Cardiac muscle cell (in vitro differentiated cells and primary cell): ENCODE results near the gene MPDZ. TPM values are rescaled to one million over a fixed set of nuclear protein-coding genes. Genes with fewer than 3 reads are reported as not detected.

Experiments
- DNase-seq, 2 donors: peaks; one replicate each; pipeline versions ENCODE4 v3.0.0 to v3.0.0-alpha.2; 2010 to 2017; ENCODE audit warnings: low read depth in 1 of 2, low spot score in 1 of 2
- H3K27ac ChIP-seq: fragments of 200-600 bp; sonication (generic); 2 replicates; pipeline ENCODE4 v1.5.1; 2016
- H3K27me3 ChIP-seq: fragments of 200-600 bp; sonication (generic); 2 replicates; pipeline ENCODE4 v1.6.0; 2016; ENCODE audit warnings: control low read depth
- H3K36me3 ChIP-seq: fragments of 200-600 bp; sonication (generic); 2 replicates; pipeline ENCODE4 v1.5.1; 2016; ENCODE audit warnings: control low read depth
- H3K4me1 ChIP-seq: fragments of 200-600 bp; sonication (generic); 2 replicates; pipeline ENCODE4 v1.8.1; 2017; ENCODE audit warnings: low read depth, mild to moderate bottlenecking, mixed run types
- H3K4me3 ChIP-seq: fragments of 200-600 bp; sonication (generic); 2 replicates; pipeline ENCODE4 v1.5.1; 2016; ENCODE audit warnings: mild to moderate bottlenecking
- H3K9me3 ChIP-seq: fragments of 200-600 bp; sonication (generic); 2 replicates; pipeline ENCODE4 v1.5.1; 2017; ENCODE audit warnings: low read depth, mild to moderate bottlenecking, control low read depth
- polyA plus RNA-seq: library from polyadenylated mRNA; unstranded; fragments of >200 nt; fragmentation: Nextera tagmentation; extraction: Ambion mirVana; gene quantifications from 2 replicates; pipeline ENCODE4 v1.2.1, GENCODE V29; 2016
- total RNA-seq: library from RNA; depleted of rRNA; stranded (reverse); fragments of >200 nt; gene quantifications from 2 replicates; pipeline ENCODE4 v1.2.3, GENCODE V29; 2016
- TF ChIP-seq, protein P1 (sequence below): IDR thresholded peaks from 2 replicates; pipeline ENCODE4 v1.5.1; 2012; ENCODE audit warnings: low read depth, mild to moderate bottlenecking, low read length

MPDZ gene
- total and polyA plus RNA-seq, 2 experiments from 2014 or later: 31.3 to 83.1 TPM

DNA sequence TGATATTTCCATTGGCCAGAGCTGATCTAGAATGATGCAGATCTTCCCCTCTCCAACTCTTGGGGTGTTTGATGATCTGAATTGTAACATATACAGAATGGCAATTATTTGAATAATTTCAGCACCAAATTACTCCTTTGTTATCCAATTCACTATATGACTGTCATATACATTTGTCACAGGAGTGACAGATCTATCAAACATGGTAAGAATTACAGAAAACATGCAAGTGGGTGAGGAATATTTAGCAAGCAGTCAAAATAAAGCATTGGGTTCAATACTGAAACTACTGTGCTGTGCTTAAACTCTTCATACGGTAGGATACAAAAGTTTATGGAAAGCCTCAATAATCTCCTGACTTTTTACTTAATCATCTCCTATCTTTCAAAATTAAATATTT is 8.8 kb downstream of the MPDZ start:
- TF ChIP-seq, protein P1, sequence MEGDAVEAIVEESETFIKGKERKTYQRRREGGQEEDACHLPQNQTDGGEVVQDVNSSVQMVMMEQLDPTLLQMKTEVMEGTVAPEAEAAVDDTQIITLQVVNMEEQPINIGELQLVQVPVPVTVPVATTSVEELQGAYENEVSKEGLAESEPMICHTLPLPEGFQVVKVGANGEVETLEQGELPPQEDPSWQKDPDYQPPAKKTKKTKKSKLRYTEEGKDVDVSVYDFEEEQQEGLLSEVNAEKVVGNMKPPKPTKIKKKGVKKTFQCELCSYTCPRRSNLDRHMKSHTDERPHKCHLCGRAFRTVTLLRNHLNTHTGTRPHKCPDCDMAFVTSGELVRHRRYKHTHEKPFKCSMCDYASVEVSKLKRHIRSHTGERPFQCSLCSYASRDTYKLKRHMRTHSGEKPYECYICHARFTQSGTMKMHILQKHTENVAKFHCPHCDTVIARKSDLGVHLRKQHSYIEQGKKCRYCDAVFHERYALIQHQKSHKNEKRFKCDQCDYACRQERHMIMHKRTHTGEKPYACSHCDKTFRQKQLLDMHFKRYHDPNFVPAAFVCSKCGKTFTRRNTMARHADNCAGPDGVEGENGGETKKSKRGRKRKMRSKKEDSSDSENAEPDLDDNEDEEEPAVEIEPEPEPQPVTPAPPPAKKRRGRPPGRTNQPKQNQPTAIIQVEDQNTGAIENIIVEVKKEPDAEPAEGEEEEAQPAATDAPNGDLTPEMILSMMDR: no peak
- no peak overlapping the region for H3K4me3 ChIP-seq
- no peak overlapping the region for H3K27ac ChIP-seq
- no peaks in the 10 kb centered on the region for H3K36me3 ChIP-seq
- DNase-seq: no peak
- no peaks in the 10 kb centered on the region for H3K9me3 ChIP-seq
- H3K4me1 ChIP-seq: peaks cover 20% of the 10 kb centered on the region
- H3K27me3 ChIP-seq: no peaks in the 10 kb centered on the region

DNA sequence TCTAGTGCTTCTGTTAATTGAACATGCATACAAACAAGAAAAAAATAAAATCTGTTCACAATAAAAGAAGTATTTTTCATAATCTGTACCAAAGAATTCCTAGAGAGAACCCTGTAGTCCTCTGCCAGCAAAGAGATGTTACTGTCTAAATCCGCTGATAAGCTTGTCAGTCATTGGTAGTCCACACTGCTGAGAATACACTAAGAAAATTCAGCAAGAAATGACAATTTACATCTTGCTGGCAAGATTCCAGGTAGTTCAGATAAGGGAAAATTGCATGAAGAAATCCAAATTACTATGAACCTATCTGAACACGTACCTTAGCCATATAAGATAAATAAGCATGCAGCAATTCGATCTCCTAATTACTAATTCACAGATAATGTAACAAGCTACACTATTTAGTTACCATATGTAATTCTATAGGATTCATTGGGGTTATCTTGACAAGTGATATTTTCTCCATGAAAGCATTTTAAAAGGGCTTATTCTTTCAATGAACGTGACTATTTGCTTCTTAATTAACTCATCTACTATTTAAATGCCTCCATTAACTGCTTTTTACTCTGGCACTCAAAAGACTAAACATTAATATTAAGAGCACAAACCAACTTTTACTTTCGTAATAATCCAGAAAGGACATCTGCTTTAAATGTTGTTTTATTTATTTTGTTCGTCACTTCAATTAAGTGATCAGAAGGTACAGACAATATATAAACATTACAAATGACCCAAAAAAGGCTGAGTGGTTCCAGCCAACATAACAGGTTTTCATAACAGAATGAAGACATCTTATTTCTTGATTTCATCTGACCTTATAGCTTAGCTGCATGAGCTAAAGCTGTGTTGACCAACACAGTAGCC is 9.7 kb downstream of the MPDZ start:
- TF ChIP-seq, protein P1: no peak
- H3K9me3 ChIP-seq: no peaks in the 10 kb centered on the region
- no peaks in the 10 kb centered on the region for H3K36me3 ChIP-seq
- H3K4me1 ChIP-seq: peaks cover 19% of the 10 kb centered on the region
- no peak overlapping the region for H3K4me3 ChIP-seq
- H3K27ac ChIP-seq: no peak overlapping the region
- DNase-seq: peak in 1 of 2 donors; percentile 40
- H3K27me3 ChIP-seq: no peaks in the 10 kb centered on the region

GRCh38 chr9:13268469-13268868 is 11.0 kb downstream of the MPDZ start:
- peak in 1 of 2 donors; percentile 62 for DNase-seq
- TF ChIP-seq, protein P1: no peak
- no peak overlapping the region for H3K27ac ChIP-seq
- no peaks in the 10 kb centered on the region for H3K36me3 ChIP-seq
- peaks cover 14% of the 10 kb centered on the region for H3K4me1 ChIP-seq
- no peaks in the 10 kb centered on the region for H3K9me3 ChIP-seq
- H3K4me3 ChIP-seq: no peak overlapping the region
- H3K27me3 ChIP-seq: no peaks in the 10 kb centered on the region

GRCh38 chr9:13267743-13268142 is 11.7 kb downstream of the MPDZ start:
- peaks cover 14% of the 10 kb centered on the region for H3K4me1 ChIP-seq
- peak in 1 of 2 donors; percentile 92 for DNase-seq
- H3K9me3 ChIP-seq: no peaks in the 10 kb centered on the region
- H3K27me3 ChIP-seq: no peaks in the 10 kb centered on the region
- H3K4me3 ChIP-seq: no peak overlapping the region
- TF ChIP-seq, protein P1: no peak
- H3K27ac ChIP-seq: no peak overlapping the region
- H3K36me3 ChIP-seq: no peaks in the 10 kb centered on the region

- no peaks in the 10 kb centered on the region for H3K9me3 ChIP-seq
- H3K27ac ChIP-seq: no peak overlapping the region
- no peak overlapping the region for H3K4me3 ChIP-seq
- H3K36me3 ChIP-seq: no peaks in the 10 kb centered on the region
- H3K4me1 ChIP-seq: peaks cover 14% of the 10 kb centered on the region
- TF ChIP-seq, protein P1: no peak
- no peaks in the 10 kb centered on the region for H3K27me3 ChIP-seq
- peak in 1 of 2 donors; percentile 90 for DNase-seq
Observed at GRCh38 chr9:13266167-13266566, 13.3 kb downstream of the MPDZ start.
